Measurements from ENCODE around the gene CHST11. TPM values are rescaled to one million over a fixed set of nuclear protein-coding genes. Genes with fewer than 3 reads are reported as not detected.

CHST11 gene
- total and polyA plus RNA-seq, 10 of the 15 experiments (the other 5 are each of a cell fraction or from before 2014, with no cell fraction given): 1.9 to 38.1 (median 17.2) TPM

GRCh38 chr12:104460041-104460719 is 3.4 kb downstream of the CHST11 start (continued):
- TF ChIP-seq WRNIP1 (IDR thresholded peaks at IDR 0.05; ENCODE audit: borderline replicate concordance, low read depth, low read length): 0 out of 2 replicates have a peak, but pooled peaks have one; percentile 1
- TF ChIP-seq MEF2B (IDR thresholded peaks at IDR 0.05; ENCODE audit: partially characterized antibody, poor library complexity, severe bottlenecking): no peak

DNA sequence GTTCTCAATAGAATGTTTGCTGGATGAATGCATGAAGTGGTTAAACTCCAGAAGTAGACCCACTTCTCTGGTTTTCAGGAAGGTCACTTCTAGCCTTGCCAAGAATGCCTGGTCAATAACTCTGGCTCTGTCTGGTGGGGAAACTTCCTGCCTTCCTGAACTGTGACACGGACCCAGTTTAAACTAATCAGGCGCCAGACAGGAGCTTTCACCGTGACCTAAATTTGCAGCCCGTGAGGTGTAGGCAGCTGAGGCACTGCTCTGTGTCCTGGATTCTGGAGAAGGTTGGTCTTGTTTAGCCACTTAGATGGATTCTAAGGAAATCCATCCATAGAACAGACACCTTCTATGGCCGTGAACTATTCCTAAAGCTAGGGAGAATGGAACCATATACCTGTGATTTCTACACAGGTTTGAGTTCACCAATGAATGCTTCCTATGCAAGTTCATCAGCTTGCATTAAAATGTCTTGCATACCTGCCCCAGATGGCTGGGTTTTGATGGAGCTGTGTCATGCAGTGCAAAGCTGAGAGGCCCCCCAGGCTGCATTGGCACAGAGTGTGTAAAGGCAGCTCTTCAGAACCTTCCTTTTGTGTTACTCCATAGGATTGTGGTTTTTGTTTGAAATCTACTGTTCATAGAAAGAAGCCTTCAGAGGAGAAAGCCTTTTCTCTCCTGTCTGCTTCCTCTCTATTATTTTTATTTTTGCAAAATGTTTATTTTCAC is 4.4 kb downstream of the CHST11 start:
- peak overlapping the region; percentile 87 for H3K4me2 ChIP-seq (ENCODE audit: control insufficient read depth, insufficient read depth)
- ChIA-PET SMC1A (ENCODE audit: uncharacterized antibody, unreplicated experiment) (interaction anchor here (0.6 to 6.2 kb wide), 18 partner anchors 11 to 578 kb away, joined by 3 to 73 read pairs (median 6); no protein-coding TSS in a partner anchor), RAD21 (ENCODE audit: unreplicated experiment) (interaction anchor here (1.1 to 6.7 kb wide), 17 partner anchors 11 to 592 kb away, joined by 3 to 90 read pairs (median 9); no protein-coding TSS in a partner anchor), POLR2A (interaction anchor here (0.5 to 6.1 kb wide), 14 partner anchors 11 to 323 kb away, joined by 3 to 64 read pairs (median 4); partner anchors contain the start of gene NFYB), CTCF (interaction anchor here (0.8 to 2.3 kb wide), 10 partner anchors 11 to 208 kb away, joined by 3 to 13 read pairs (median 3); no protein-coding TSS in a partner anchor)
- H3K27ac ChIP-seq (ENCODE audit: control insufficient read depth, insufficient read depth): peak overlapping the region; percentile 95
- whole genome bisulfite sequencing (ENCODE audit: insufficient coverage, insufficient replicate concordance, low lambda C conversion rate, missing lambda C conversion rate): 36% methylated on average over 5 of the region's 5 CpGs
- H4K20me1 ChIP-seq (ENCODE audit: control insufficient read depth, insufficient read depth): no peaks in the 10 kb centered on the region
- H3K79me2 ChIP-seq (ENCODE audit: control insufficient read depth, insufficient read depth, low read length): peaks cover 89% of the 10 kb centered on the region
- in situ Hi-C loops (cut with MboI) (loop anchor here (5.0 kb wide), 1 partner anchor 106 kb away; no protein-coding TSS in a partner anchor), intact Hi-C loops (cut with micrococcal nuclease; ENCODE audit: unreplicated experiment) (loop anchor here (10.0 kb wide), 2 partner anchors 414 to 644 kb away; partner anchors contain the start of gene WASHC4)
- no peaks in the 10 kb centered on the region for H3K9me3 ChIP-seq (replicated peaks; ENCODE audit: control insufficient read depth, insufficient read depth, low read length)
- no TSS peak for BruUV-seq (replicated peaks)
- peak; percentile 21; the same call in 1 of the 2 replicates for TF ChIP-seq MXI1 (IDR thresholded peaks at IDR 0.05; ENCODE audit: low read depth, low read length)
- TF ChIP-seq, protein P1, sequence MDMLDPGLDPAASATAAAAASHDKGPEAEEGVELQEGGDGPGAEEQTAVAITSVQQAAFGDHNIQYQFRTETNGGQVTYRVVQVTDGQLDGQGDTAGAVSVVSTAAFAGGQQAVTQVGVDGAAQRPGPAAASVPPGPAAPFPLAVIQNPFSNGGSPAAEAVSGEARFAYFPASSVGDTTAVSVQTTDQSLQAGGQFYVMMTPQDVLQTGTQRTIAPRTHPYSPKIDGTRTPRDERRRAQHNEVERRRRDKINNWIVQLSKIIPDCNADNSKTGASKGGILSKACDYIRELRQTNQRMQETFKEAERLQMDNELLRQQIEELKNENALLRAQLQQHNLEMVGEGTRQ (IDR thresholded peaks at IDR 0.05; ENCODE audit: borderline replicate concordance, low read depth, low read length): no peak
- TF ChIP-seq, protein P2, sequence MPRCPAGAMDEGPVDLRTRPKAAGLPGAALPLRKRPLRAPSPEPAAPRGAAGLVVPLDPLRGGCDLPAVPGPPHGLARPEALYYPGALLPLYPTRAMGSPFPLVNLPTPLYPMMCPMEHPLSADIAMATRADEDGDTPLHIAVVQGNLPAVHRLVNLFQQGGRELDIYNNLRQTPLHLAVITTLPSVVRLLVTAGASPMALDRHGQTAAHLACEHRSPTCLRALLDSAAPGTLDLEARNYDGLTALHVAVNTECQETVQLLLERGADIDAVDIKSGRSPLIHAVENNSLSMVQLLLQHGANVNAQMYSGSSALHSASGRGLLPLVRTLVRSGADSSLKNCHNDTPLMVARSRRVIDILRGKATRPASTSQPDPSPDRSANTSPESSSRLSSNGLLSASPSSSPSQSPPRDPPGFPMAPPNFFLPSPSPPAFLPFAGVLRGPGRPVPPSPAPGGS (IDR thresholded peaks at IDR 0.05; ENCODE audit: borderline replicate concordance, insufficient read depth, low read depth, low read length, poor library complexity, severe bottlenecking): peak; percentile 75
- TF ChIP-seq SUPT20H (IDR thresholded peaks at IDR 0.05; ENCODE audit: borderline replicate concordance, control insufficient read depth, low read depth, low read length): no peak
- 0 out of 4 replicates have a peak, but pooled peaks of 1 of the 2 experiments have one; percentile 25 for TF ChIP-seq IKZF2 (IDR thresholded peaks at IDR 0.05)
- no peak for TF ChIP-seq PAX8 (IDR thresholded peaks at IDR 0.05)
- TF ChIP-seq ZSCAN29 (IDR thresholded peaks at IDR 0.05): 0 out of 2 replicates have a peak, but pooled peaks have one; percentile 6
- TF ChIP-seq, protein P3, sequence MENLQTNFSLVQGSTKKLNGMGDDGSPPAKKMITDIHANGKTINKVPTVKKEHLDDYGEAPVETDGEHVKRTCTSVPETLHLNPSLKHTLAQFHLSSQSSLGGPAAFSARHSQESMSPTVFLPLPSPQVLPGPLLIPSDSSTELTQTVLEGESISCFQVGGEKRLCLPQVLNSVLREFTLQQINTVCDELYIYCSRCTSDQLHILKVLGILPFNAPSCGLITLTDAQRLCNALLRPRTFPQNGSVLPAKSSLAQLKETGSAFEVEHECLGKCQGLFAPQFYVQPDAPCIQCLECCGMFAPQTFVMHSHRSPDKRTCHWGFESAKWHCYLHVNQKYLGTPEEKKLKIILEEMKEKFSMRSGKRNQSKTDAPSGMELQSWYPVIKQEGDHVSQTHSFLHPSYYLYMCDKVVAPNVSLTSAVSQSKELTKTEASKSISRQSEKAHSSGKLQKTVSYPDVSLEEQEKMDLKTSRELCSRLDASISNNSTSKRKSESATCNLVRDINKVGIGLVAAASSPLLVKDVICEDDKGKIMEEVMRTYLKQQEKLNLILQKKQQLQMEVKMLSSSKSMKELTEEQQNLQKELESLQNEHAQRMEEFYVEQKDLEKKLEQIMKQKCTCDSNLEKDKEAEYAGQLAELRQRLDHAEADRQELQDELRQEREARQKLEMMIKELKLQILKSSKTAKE (IDR thresholded peaks at IDR 0.05; ENCODE audit: low read depth, poor library complexity, severe bottlenecking): peak; percentile 3
- FAIRE-seq (no peak), ATAC-seq (no peak), DNase-seq (ENCODE audit: low read depth, low spot score) (no peak)
- H3K9ac ChIP-seq (ENCODE audit: control insufficient read depth, insufficient read depth, low read length): peak overlapping the region; percentile 36; the same call in 1 of the 2 replicates
- no peaks in the 10 kb centered on the region; a peak in 1 of 4 replicates for H3K36me3 ChIP-seq (ENCODE audit: control insufficient read depth in 2 of 2, insufficient read depth in 2 of 2, low read length in 1 of 2)
- H3K27me3 ChIP-seq (replicated peaks in 1 of 2; ENCODE audit: control insufficient read depth in 2 of 2, insufficient read depth in 2 of 2, low read length in 1 of 2): no peaks in the 10 kb centered on the region
- H3K4me1 ChIP-seq (ENCODE audit: control insufficient read depth, insufficient read depth, low read length): peaks cover 34% of the 10 kb centered on the region
- H3K4me3 ChIP-seq: peak overlapping the region; percentile 100
- no peak overlapping the region; the same call in 1 of the 2 replicates for H2AFZ ChIP-seq (ENCODE audit: control insufficient read depth, low read depth, low read length)
